ENCODE results near the gene EFCAB6.

DNA sequence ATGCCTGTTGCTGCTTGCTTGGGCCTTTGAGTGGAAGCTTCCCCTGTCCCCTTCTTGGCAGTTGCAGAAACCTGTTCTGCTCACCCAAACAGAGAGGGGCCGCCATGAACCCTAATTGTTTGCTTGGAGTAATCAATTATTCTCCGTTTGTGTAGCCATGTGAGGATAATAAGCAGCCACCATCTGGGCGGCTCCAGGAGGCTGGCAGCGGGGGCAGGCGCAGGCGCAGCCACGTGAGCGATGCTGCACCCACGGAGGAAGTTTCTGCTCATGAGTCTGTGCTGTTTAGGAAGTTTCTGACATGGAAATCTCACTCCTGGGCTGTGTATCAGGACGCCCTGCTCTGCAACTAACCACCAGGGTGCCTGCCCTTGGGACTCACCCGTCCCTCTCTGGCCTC lies 310.2 kb downstream of the EFCAB6 start:
- TF ChIP-seq POLR2A (IDR thresholded peaks at IDR 0.05; ENCODE audit: low read length) (no peak), GATA1 (IDR thresholded peaks at IDR 0.05; ENCODE audit: low read depth, low read length) (no peak)

Measured in erythroblast (primary cell).